Measurements from ENCODE around the gene MAST4. TPM values are rescaled to one million over a fixed set of nuclear protein-coding genes. Genes with fewer than 3 reads are reported as not detected.

Gene MAST4
- total and polyA plus RNA-seq, 2 donors (not counting 1 experiment from before 2014, with no cell fraction given), result 2.5 to 57.1 TPM

DNA sequence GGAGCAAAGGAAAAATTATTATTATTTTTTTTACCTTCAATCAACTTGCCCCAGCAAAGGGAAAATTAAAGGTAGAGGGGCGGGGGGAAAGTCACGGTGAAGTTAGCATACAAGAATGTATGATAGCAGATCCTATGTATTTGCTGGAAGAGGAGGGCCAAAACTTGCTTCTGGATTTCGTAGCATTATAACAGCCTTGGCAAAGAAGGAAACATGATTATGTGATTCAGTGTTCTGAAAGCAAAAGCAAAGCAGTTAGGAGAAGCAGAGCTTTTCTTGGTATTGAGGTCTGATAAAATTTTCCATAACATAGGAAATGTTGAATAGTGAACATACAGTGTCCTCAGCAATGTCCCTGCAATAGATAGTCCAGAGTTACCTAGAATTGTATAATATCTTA, 32.4 kb downstream of the MAST4 start:
- H3K9ac ChIP-seq (ENCODE audit: low read length), result no peak overlapping the region
- TF ChIP-seq, protein P1, sequence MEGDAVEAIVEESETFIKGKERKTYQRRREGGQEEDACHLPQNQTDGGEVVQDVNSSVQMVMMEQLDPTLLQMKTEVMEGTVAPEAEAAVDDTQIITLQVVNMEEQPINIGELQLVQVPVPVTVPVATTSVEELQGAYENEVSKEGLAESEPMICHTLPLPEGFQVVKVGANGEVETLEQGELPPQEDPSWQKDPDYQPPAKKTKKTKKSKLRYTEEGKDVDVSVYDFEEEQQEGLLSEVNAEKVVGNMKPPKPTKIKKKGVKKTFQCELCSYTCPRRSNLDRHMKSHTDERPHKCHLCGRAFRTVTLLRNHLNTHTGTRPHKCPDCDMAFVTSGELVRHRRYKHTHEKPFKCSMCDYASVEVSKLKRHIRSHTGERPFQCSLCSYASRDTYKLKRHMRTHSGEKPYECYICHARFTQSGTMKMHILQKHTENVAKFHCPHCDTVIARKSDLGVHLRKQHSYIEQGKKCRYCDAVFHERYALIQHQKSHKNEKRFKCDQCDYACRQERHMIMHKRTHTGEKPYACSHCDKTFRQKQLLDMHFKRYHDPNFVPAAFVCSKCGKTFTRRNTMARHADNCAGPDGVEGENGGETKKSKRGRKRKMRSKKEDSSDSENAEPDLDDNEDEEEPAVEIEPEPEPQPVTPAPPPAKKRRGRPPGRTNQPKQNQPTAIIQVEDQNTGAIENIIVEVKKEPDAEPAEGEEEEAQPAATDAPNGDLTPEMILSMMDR (IDR thresholded peaks at IDR 0.05), result no peak
- no peak for TF ChIP-seq EZH2 (IDR thresholded peaks at IDR 0.05; ENCODE audit: borderline replicate concordance, insufficient read depth, low read depth, low read length, poor library complexity, severe bottlenecking)
- no peaks in the 10 kb centered on the region for H4K20me1 ChIP-seq (ENCODE audit: control insufficient read depth, insufficient read depth, low read length, poor library complexity, severe bottlenecking)
- Mint-ChIP-seq H3K27me3 (no peaks in the 10 kb centered on the region), H3K4me3 (no peak overlapping the region), H3K9me3 (ENCODE audit: insufficient read depth) (no peaks in the 10 kb centered on the region), H3K4me1 (peaks cover 13% of the 10 kb centered on the region), H3K27ac (no peak overlapping the region)
- intact Hi-C loops (cut with micrococcal nuclease), result no loop called here
- WGBS (ENCODE audit: insufficient coverage), result 90% methylated on average over 2 of the region's 3 CpGs
- ChIA-PET POLR2A (no interaction called here), CTCF (interaction anchor here (1.0 to 1.1 kb wide), 2 partner anchors 8 to 12 kb away, joined by 3 to 4 read pairs; no protein-coding TSS in a partner anchor)
- no peaks in the 10 kb centered on the region for H3K4me1 ChIP-seq (ENCODE audit: control insufficient read depth in 2 of 2, insufficient read depth in 2 of 2, low read length in 2 of 2)
- no peaks in the 10 kb centered on the region for H3K9me3 ChIP-seq (ENCODE audit: control extremely low read depth in 1 of 3, control insufficient read depth in 2 of 3, insufficient read depth in 1 of 3, low read length in 2 of 3)
- H3K27ac ChIP-seq (ENCODE audit: low read length in 2 of 2), result no peak overlapping the region
- H3K36me3 ChIP-seq (replicated peaks in 1 of 2; ENCODE audit: control extremely low read depth in 1 of 2, control insufficient read depth in 1 of 2, extremely low read depth in 1 of 2, insufficient read depth in 2 of 2, low read length in 1 of 2), result no peaks in the 10 kb centered on the region
- no peak overlapping the region for H2AFZ ChIP-seq (ENCODE audit: insufficient read depth, low read depth, low read length, poor library complexity, severe bottlenecking)
- DNase-seq, result no peak
- no peaks in the 10 kb centered on the region for H3K79me2 ChIP-seq (ENCODE audit: control insufficient read depth, insufficient read depth, low read length)
- no peak overlapping the region for H3K4me3 ChIP-seq (ENCODE audit: control extremely low read depth in 1 of 5, extremely low read depth in 1 of 5, insufficient read depth in 1 of 5, low read depth in 2 of 5, low read length in 4 of 5)
- H3K27me3 ChIP-seq (replicated peaks in 1 of 4; ENCODE audit: control extremely low read depth in 1 of 4, control insufficient read depth in 3 of 4, insufficient read depth in 4 of 4, low read length in 3 of 4), result peaks cover 0 to 3% (median 0%) of the 10 kb centered on the region in 4 experiments
- no peak overlapping the region for H3K4me2 ChIP-seq (replicated peaks; ENCODE audit: low read depth, low read length, poor library complexity, severe bottlenecking)
- ATAC-seq (ENCODE audit: low read depth), result no peak

DNA sequence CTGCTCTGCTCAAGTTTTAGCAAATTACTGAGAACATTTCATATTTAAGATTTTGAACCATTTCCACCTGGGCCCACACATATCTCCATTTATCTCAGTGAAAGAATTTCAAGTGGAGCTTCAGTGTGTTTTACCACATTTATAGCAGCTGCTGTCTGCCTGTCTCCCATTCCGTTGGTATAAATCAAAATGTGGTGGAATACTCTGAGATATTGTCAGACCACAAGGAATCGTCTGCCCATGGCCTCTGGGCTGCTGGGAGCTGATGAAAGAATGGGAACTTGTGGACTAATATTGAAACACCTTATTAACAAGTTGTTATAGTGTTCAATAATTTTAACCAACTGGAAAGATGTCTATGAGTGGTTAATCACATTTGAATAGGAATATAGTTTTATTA, 33.3 kb downstream of the MAST4 start:
- Histone ChIP-seq H3K4me1 (ENCODE audit: control insufficient read depth in 2 of 2, insufficient read depth in 2 of 2, low read length in 2 of 2) (no peaks in the 10 kb centered on the region), H2AFZ (ENCODE audit: insufficient read depth, low read depth, low read length, poor library complexity, severe bottlenecking) (no peak overlapping the region), H3K79me2 (ENCODE audit: control insufficient read depth, insufficient read depth, low read length) (no peaks in the 10 kb centered on the region), H3K36me3 (replicated peaks in 1 of 2; ENCODE audit: control extremely low read depth in 1 of 2, control insufficient read depth in 1 of 2, extremely low read depth in 1 of 2, insufficient read depth in 2 of 2, low read length in 1 of 2) (no peaks in the 10 kb centered on the region), H4K20me1 (ENCODE audit: control insufficient read depth, insufficient read depth, low read length, poor library complexity, severe bottlenecking) (no peaks in the 10 kb centered on the region), H3K4me3 (ENCODE audit: control extremely low read depth in 1 of 5, extremely low read depth in 1 of 5, insufficient read depth in 1 of 5, low read depth in 2 of 5, low read length in 4 of 5) (no peak overlapping the region), H3K9ac (ENCODE audit: low read length) (no peak overlapping the region), H3K9me3 (ENCODE audit: control extremely low read depth in 1 of 3, control insufficient read depth in 2 of 3, insufficient read depth in 1 of 3, low read length in 2 of 3) (no peaks in the 10 kb centered on the region), H3K4me2 (replicated peaks; ENCODE audit: low read depth, low read length, poor library complexity, severe bottlenecking) (no peak overlapping the region), H3K27me3 (replicated peaks in 1 of 4; ENCODE audit: control extremely low read depth in 1 of 4, control insufficient read depth in 3 of 4, insufficient read depth in 4 of 4, low read length in 3 of 4) (peaks cover 0 to 3% (median 0%) of the 10 kb centered on the region in 4 experiments), H3K27ac (ENCODE audit: low read length in 2 of 2) (no peak overlapping the region)
- Mint-ChIP-seq H3K4me1 (peaks cover 7% of the 10 kb centered on the region), H3K4me3 (no peak overlapping the region), H3K27me3 (no peaks in the 10 kb centered on the region), H3K9me3 (ENCODE audit: insufficient read depth) (no peaks in the 10 kb centered on the region), H3K27ac (no peak overlapping the region)
- ChIA-PET CTCF (no interaction called here), POLR2A (no interaction called here)
- intact Hi-C loops (cut with micrococcal nuclease), result no loop called here
- no CpG with 5 or more reads among the region's 2 CpGs for WGBS (ENCODE audit: insufficient coverage)
- DNase-seq, result no peak
- ATAC-seq (ENCODE audit: low read depth), result no peak
- no peak for TF ChIP-seq EZH2 (IDR thresholded peaks at IDR 0.05; ENCODE audit: borderline replicate concordance, insufficient read depth, low read depth, low read length, poor library complexity, severe bottlenecking)
- TF ChIP-seq, protein P1 (IDR thresholded peaks at IDR 0.05), result no peak

Measured in B cell (primary cell).